Gastroesophageal sphincter (tissue), 4 donors: ENCODE data around the gene ATP1B2. TPM values are rescaled to one million over a fixed set of nuclear protein-coding genes. Genes with fewer than 3 reads are reported as not detected.
"Not testable (repeated sequence)": the region's sequence is repeated elsewhere in the genome, so short reads cannot be mapped to it uniquely, and the experiment has no call there.

Source experiments
- ATAC-seq: fragments of 150-250 bp; one replicate; pipeline ENCODE4 v1.9.1; 2016; ENCODE audit warnings: mild to moderate bottlenecking, moderate library complexity
- H3K27ac ChIP-seq, 4 donors: fragments of 200-600 bp; sonication (generic) in 3 of 4; 1 replicate in 3 of 4; 2 replicates in 1 of 4; pipeline ENCODE4 v1.5.1; 2016 to 2019
- H3K27me3 ChIP-seq: fragments of 200-600 bp; sonication (generic); one replicate; pipeline ENCODE4 v1.5.1; 2019
- H3K36me3 ChIP-seq, 2 donors: fragments of 200-600 bp; sonication (generic); one replicate each; pipeline ENCODE4 v1.5.1; 2019; ENCODE audit warnings: control low read depth in 1 of 2
- H3K4me1 ChIP-seq, 3 donors: fragments of 200-600 bp; sonication (generic); 1 replicate in 2 of 3; 2 replicates in 1 of 3; pipeline ENCODE4 v1.5.1; 2016 to 2019; ENCODE audit warnings: control low read depth in 2 of 3
- H3K4me3 ChIP-seq, 2 donors: fragments of 200-600 bp; sonication (generic); one replicate each; pipeline ENCODE4 v1.5.1; 2019; ENCODE audit warnings: mild to moderate bottlenecking in 1 of 2, moderate library complexity in 1 of 2
- H3K9me3 ChIP-seq, 3 donors: fragments of 200-600 bp; sonication (generic); one replicate each; pipeline ENCODE4 v1.5.1; 2017 to 2019; ENCODE audit warnings: control low read depth in 2 of 3
- CTCF ChIP-seq, 4 experiments: fragments of 200-600 bp in 2 of 4; fragments of 450-650 bp in 2 of 4; sonication (generic) in 1 of 4; IDR thresholded peaks; one replicate each; pipeline ENCODE4 v1.5.1; 2017 to 2019; ENCODE audit warnings: antibody characterized with exemption in 4 of 4, mild to moderate bottlenecking in 2 of 4, moderate library complexity in 2 of 4
- EP300 ChIP-seq: sonication (generic); formaldehyde crosslinking; IDR thresholded peaks from one replicate; pipeline ENCODE4 v1.6.1; 2017; ENCODE audit warnings: antibody characterized with exemption, mild to moderate bottlenecking
- POLR2A ChIP-seq, 2 donors: fragments of 450-650 bp; IDR thresholded peaks; one replicate each; pipeline ENCODE4 v1.6.1; 2017; ENCODE audit warnings: antibody characterized with exemption in 2 of 2, mild to moderate bottlenecking in 2 of 2, moderate library complexity in 1 of 2
- POLR2AphosphoS5 ChIP-seq: sonication (generic); formaldehyde crosslinking; IDR thresholded peaks from one replicate; pipeline ENCODE4 v1.6.1; 2017; ENCODE audit warnings: antibody characterized with exemption
- WGBS, 2 donors: methylation state at CpG; one replicate each; pipeline ENCODE4 v1.1.5; 2018; ENCODE audit warnings: low coverage in 1 of 2; 5-methylcytosine and 5-hydroxymethylcytosine counted together
- total RNA-seq, 4 donors: library from RNA; depleted of rRNA; stranded (reverse); fragments of >200 nt; gene quantifications; one replicate each; pipeline ENCODE4 v1.1.0, GENCODE V29; 2016

The ATP1B2 gene
- total RNA-seq, 4 donors from 2014 or later: 0.77 to 3.6 (median 2.3) TPM

- ATAC-seq: no peak
- no peak for TF ChIP-seq CTCF (IDR thresholded peaks at IDR 0.05)
- no peak for TF ChIP-seq POLR2A (IDR thresholded peaks at IDR 0.05)
- TF ChIP-seq POLR2AphosphoS5: no peak
- no peak for TF ChIP-seq EP300
- no peak overlapping the region for H3K4me3 ChIP-seq
- WGBS, 2 donors: 50 to 67% methylated on average over 2 to 5 of the region's 5 CpGs
- H3K27ac ChIP-seq: no peak overlapping the region
- H3K9me3 ChIP-seq: no peaks in the 10 kb centered on the region
- no peaks in the 10 kb centered on the region for H3K36me3 ChIP-seq
- no peaks in the 10 kb centered on the region for H3K27me3 ChIP-seq
- H3K4me1 ChIP-seq: no peaks in the 10 kb centered on the region
Measured at GRCh38 chr17:7636163-7636562, 14.6 kb upstream of the ATP1B2 start.

- no peaks in the 10 kb centered on the region for H3K9me3 ChIP-seq
- no peak for ATAC-seq
- WGBS, 2 donors: 80% methylated on average over 1 of the region's 26 CpGs; no CpG with 5 or more reads in 1 of the 2 donors
Measured at GRCh38 chr17:7640783-7641182, 9.9 kb upstream of the ATP1B2 start.

GRCh38 chr17:7641635-7642034 is 9.1 kb upstream of the ATP1B2 start:
- not testable (repeated sequence) for ATAC-seq, H3K9me3 ChIP-seq, H3K4me3 ChIP-seq, H3K4me1 ChIP-seq, H3K36me3 ChIP-seq, H3K27ac ChIP-seq
- H3K27me3 ChIP-seq: peaks cover 12% of the 10 kb centered on the region
- 66 to 69% methylated on average over 4 to 6 of the region's 7 CpGs for WGBS, 2 donors

More at GRCh38 chr17:7640783-7641182, 9.9 kb upstream of the ATP1B2 start:
- TF ChIP-seq EP300 (no peak), POLR2A (IDR thresholded peaks at IDR 0.05) (no peak)
- Histone ChIP-seq H3K27me3 (peaks cover 12% of the 10 kb centered on the region), H3K4me1 (no peaks in the 10 kb centered on the region), H3K4me3 (no peak overlapping the region), H3K27ac (no peak overlapping the region), H3K36me3 (no peaks in the 10 kb centered on the region)

GRCh38 chr17:7644775-7645174 is 6.0 kb upstream of the ATP1B2 start:
- Histone ChIP-seq H3K27ac (no peak overlapping the region), H3K4me1 (no peaks in the 10 kb centered on the region), H3K9me3 (no peaks in the 10 kb centered on the region), H3K36me3 (no peaks in the 10 kb centered on the region), H3K4me3 (no peak overlapping the region), H3K27me3 (peaks cover 32% of the 10 kb centered on the region)
- 80% methylated on average over 1 of the region's 4 CpGs; no CpG with 5 or more reads in 1 of the 2 donors for WGBS, 2 donors
- ATAC-seq: no peak
- no peak for TF ChIP-seq POLR2AphosphoS5
- TF ChIP-seq POLR2A (IDR thresholded peaks at IDR 0.05): no peak

- WGBS, 2 donors: 34% methylated on average over 3 of the region's 9 CpGs; no CpG with 5 or more reads in 1 of the 2 donors
- Histone ChIP-seq H3K4me1 (peaks cover 0 to 17% (median 14%) of the 10 kb centered on the region in 3 donors), H3K36me3 (no peaks in the 10 kb centered on the region), H3K27ac (no peak overlapping the region), H3K27me3 (peaks cover 48% of the 10 kb centered on the region), H3K4me3 (no peak overlapping the region), H3K9me3 (no peaks in the 10 kb centered on the region)
- TF ChIP-seq CTCF (IDR thresholded peaks at IDR 0.05): no peak
- no peak for TF ChIP-seq POLR2AphosphoS5
- no peak for TF ChIP-seq EP300
- TF ChIP-seq POLR2A (IDR thresholded peaks at IDR 0.05): no peak
- no peak for ATAC-seq
Measured at GRCh38 chr17:7646457-7646856, 4.3 kb upstream of the ATP1B2 start.

GRCh38 chr17:7647018-7647417 is 3.7 kb upstream of the ATP1B2 start:
- H3K4me3 ChIP-seq: no peak overlapping the region
- H3K4me1 ChIP-seq: peaks cover 0 to 22% (median 18%) of the 10 kb centered on the region in 3 donors
- no peak for TF ChIP-seq POLR2A (IDR thresholded peaks at IDR 0.05)
- no peak for TF ChIP-seq EP300
- no peak for TF ChIP-seq POLR2AphosphoS5
- no peak for TF ChIP-seq CTCF (IDR thresholded peaks at IDR 0.05)
- peaks cover 54% of the 10 kb centered on the region for H3K27me3 ChIP-seq
- H3K36me3 ChIP-seq: no peaks in the 10 kb centered on the region
- no peak for ATAC-seq
- H3K27ac ChIP-seq: no peak overlapping the region
- no peaks in the 10 kb centered on the region for H3K9me3 ChIP-seq
- 50 to 58% methylated on average over 2 of the region's 4 CpGs for WGBS, 2 donors
